HUES64 (cell line): ENCODE measurements around the gene CTNNBIP1.

Source experiments
- H3K27ac ChIP-seq: 2 replicates; pipeline ENCODE4 v1.7.0; 2013; ENCODE audit warnings: low read depth, low read length, inconsistent platforms
- H3K27me3 ChIP-seq: 2 replicates; pipeline ENCODE4 v1.6.1; 2013; ENCODE audit warnings: mild to moderate bottlenecking, low read length; ENCODE audit not compliant: insufficient read depth
- H3K36me3 ChIP-seq: 2 replicates; pipeline ENCODE4 v1.6.1; 2013; ENCODE audit warnings: mild to moderate bottlenecking, low read length; ENCODE audit not compliant: insufficient read depth
- H3K4me1 ChIP-seq: 2 replicates; pipeline ENCODE4 v1.6.1; 2013; ENCODE audit warnings: mild to moderate bottlenecking, low read length, moderate library complexity; ENCODE audit not compliant: insufficient read depth
- H3K4me3 ChIP-seq: 2 replicates; pipeline ENCODE4 v1.5.1; 2013; ENCODE audit warnings: mild to moderate bottlenecking, low read length, moderate library complexity
- H3K9ac ChIP-seq: 2 replicates; pipeline ENCODE4 v1.6.1; 2013; ENCODE audit warnings: mild to moderate bottlenecking, low read depth, low read length
- H3K9me3 ChIP-seq: 2 replicates; pipeline ENCODE4 v1.6.1; 2013; ENCODE audit warnings: low read depth, low read length; ENCODE audit not compliant: insufficient read depth
- WGBS: fragments of 150-250, 120-280 bp; methylation state at CpG from one replicate; pipeline ENCODE4 v1.1.7; 2013; ENCODE audit warnings: missing lambda C conversion rate; 5-methylcytosine and 5-hydroxymethylcytosine counted together

CTNNBIP1 gene

GRCh38 chr1:9903801-9904527 is 6.1 kb downstream of the CTNNBIP1 start:
- H3K27ac ChIP-seq = no peak overlapping the region

DNA sequence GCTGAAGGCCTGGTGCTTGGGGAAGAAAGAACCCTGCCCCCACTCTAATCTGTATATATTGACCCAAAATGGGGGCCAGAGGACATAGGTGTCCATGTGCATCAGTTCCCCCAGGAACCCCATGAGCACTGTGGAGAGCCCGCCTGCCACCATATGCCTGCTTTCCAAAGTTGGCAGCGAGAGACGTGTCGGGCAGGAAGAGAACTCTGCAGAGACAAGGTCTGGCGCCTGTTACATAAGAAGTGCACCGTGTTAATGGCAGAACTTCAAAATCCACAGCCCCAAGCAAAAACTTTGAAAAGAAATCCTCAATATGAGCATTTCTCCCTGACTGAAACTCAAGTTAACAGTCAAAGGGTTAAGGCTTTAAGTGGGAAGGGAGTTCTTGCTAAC is 8.0 kb downstream of the CTNNBIP1 start:
- WGBS = 97% methylated on average over 6 of the region's 6 CpGs
- Histone ChIP-seq H3K27ac (no peak overlapping the region), H3K9ac (no peak overlapping the region), H3K27me3 (no peaks in the 10 kb centered on the region), H3K4me1 (peaks cover 4% of the 10 kb centered on the region; the same call in 1 of the 2 replicates), H3K36me3 (no peaks in the 10 kb centered on the region), H3K9me3 (no peaks in the 10 kb centered on the region), H3K4me3 (no peak overlapping the region)

More at GRCh38 chr1:9903801-9904527, 6.1 kb downstream of the CTNNBIP1 start:
- H3K36me3 ChIP-seq = no peaks in the 10 kb centered on the region
- 95% methylated on average over 9 of the region's 9 CpGs for WGBS
- peaks cover 7% of the 10 kb centered on the region; the same call in 1 of the 2 replicates for H3K4me1 ChIP-seq
- H3K4me3 ChIP-seq = no peak overlapping the region
- no peaks in the 10 kb centered on the region for H3K9me3 ChIP-seq
- no peak overlapping the region for H3K9ac ChIP-seq
- no peaks in the 10 kb centered on the region for H3K27me3 ChIP-seq

- Histone ChIP-seq H3K36me3 (no peaks in the 10 kb centered on the region), H3K4me1 (peaks cover 4% of the 10 kb centered on the region; the same call in 1 of the 2 replicates), H3K27ac (no peak overlapping the region), H3K9ac (no peak overlapping the region), H3K9me3 (no peaks in the 10 kb centered on the region), H3K4me3 (no peak overlapping the region), H3K27me3 (no peaks in the 10 kb centered on the region)
- WGBS = 89% methylated on average over 9 of the region's 9 CpGs
Measured at GRCh38 chr1:9901148-9902059, 8.7 kb downstream of the CTNNBIP1 start.

- whole genome bisulfite sequencing = 93% methylated on average over 18 of the region's 18 CpGs
Measured at GRCh38 chr1:9900142-9901043, 9.7 kb downstream of the CTNNBIP1 start.

DNA sequence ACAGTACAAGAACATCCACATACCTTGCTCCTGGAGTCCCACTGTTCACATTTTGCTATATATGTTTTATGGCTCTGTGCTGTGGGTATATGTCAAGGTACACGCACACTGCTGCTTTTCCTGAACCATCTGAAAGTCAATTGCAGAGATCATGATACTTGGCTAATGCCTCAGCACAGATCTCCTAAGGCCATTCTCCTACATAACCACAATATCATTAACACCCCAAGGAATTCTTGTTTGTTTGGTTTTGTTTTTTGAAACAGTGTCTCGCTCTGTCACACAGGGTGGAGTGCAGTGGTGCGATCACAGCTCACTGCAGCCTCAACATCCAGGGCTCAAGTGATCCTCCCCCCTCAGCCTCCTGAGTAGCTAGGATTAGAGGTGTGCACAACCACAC is 16.0 kb downstream of the CTNNBIP1 start:
- H3K27me3 ChIP-seq = no peaks in the 10 kb centered on the region
- no peak overlapping the region for H3K9ac ChIP-seq
- H3K36me3 ChIP-seq = 0 out of 2 replicates have a peak, but pooled peaks cover 5% of the 10 kb centered on the region
- H3K4me1 ChIP-seq = peaks cover 27% of the 10 kb centered on the region
- H3K9me3 ChIP-seq = no peaks in the 10 kb centered on the region
- H3K27ac ChIP-seq = no peak overlapping the region
- 100% methylated on average over 3 of the region's 3 CpGs for WGBS
- no peak overlapping the region for H3K4me3 ChIP-seq

More at GRCh38 chr1:9900142-9901043, 9.7 kb downstream of the CTNNBIP1 start:
- Histone ChIP-seq H3K9me3 (no peaks in the 10 kb centered on the region), H3K4me1 (peaks cover 4% of the 10 kb centered on the region; the same call in 1 of the 2 replicates), H3K36me3 (no peaks in the 10 kb centered on the region), H3K27ac (no peak overlapping the region), H3K4me3 (no peak overlapping the region), H3K27me3 (no peaks in the 10 kb centered on the region), H3K9ac (no peak overlapping the region)

GRCh38 chr1:9892563-9893528 is 17.2 kb downstream of the CTNNBIP1 start:
- H3K4me1 ChIP-seq = peaks cover 31% of the 10 kb centered on the region
- peak overlapping the region; percentile 5; the same call in 1 of the 2 replicates for H3K9ac ChIP-seq
- WGBS = 89% methylated on average over 14 of the region's 14 CpGs
- no peaks in the 10 kb centered on the region for H3K27me3 ChIP-seq
- peak overlapping the region; percentile 19; the same call in 1 of the 2 replicates for H3K27ac ChIP-seq
- H3K36me3 ChIP-seq = 0 out of 2 replicates have a peak, but pooled peaks cover 5% of the 10 kb centered on the region
- H3K4me3 ChIP-seq = no peak overlapping the region
- H3K9me3 ChIP-seq = no peaks in the 10 kb centered on the region

GRCh38 chr1:9891207-9891606 is 18.9 kb downstream of the CTNNBIP1 start:
- H3K4me3 ChIP-seq = no peak overlapping the region
- 0 out of 2 replicates have a peak, but pooled peaks cover 5% of the 10 kb centered on the region for H3K36me3 ChIP-seq
- H3K9me3 ChIP-seq = no peaks in the 10 kb centered on the region
- no peaks in the 10 kb centered on the region for H3K27me3 ChIP-seq
- H3K4me1 ChIP-seq = peaks cover 35% of the 10 kb centered on the region
- 64% methylated on average over 5 of the region's 5 CpGs for WGBS
- no peak overlapping the region for H3K9ac ChIP-seq
- peak overlapping the region; percentile 69 for H3K27ac ChIP-seq

GRCh38 chr1:9890224-9890731 is 19.8 kb downstream of the CTNNBIP1 start:
- WGBS = 48% methylated on average over 6 of the region's 6 CpGs
- Histone ChIP-seq H3K27ac (peak overlapping the region; percentile 69), H3K9me3 (no peaks in the 10 kb centered on the region), H3K4me1 (peaks cover 39% of the 10 kb centered on the region), H3K27me3 (no peaks in the 10 kb centered on the region), H3K4me3 (no peak overlapping the region), H3K9ac (no peak overlapping the region), H3K36me3 (0 out of 2 replicates have a peak, but pooled peaks cover 5% of the 10 kb centered on the region)

GRCh38 chr1:9889411-9889810 is 20.7 kb downstream of the CTNNBIP1 start:
- Histone ChIP-seq H3K27me3 (no peaks in the 10 kb centered on the region), H3K9ac (no peak overlapping the region), H3K4me1 (peaks cover 39% of the 10 kb centered on the region), H3K9me3 (no peaks in the 10 kb centered on the region), H3K27ac (peak overlapping the region; percentile 69), H3K4me3 (no peak overlapping the region), H3K36me3 (0 out of 2 replicates have a peak, but pooled peaks cover 5% of the 10 kb centered on the region)
- 94% methylated on average over 7 of the region's 8 CpGs for WGBS
